Right ventricle myocardium superior (tissue), 1 donor: ENCODE results near the gene ACOX1. TPM values are rescaled to one million over a fixed set of nuclear protein-coding genes. Genes with fewer than 3 reads are reported as not detected.

Experiments
- ATAC-seq: fragments of 200-7000 bp; cut with Tn5 transposase; one replicate; pipeline ENCODE4 v1.9.1; 2020; ENCODE audit warnings: mild to moderate bottlenecking; ENCODE audit not compliant: poor library complexity
- DNase-seq: peaks from one replicate; pipeline ENCODE4 v3.0.0-alpha.2; 2020
- intact Hi-C: fragments of 100-400 bp; cut with DNase I; formaldehyde crosslinking; loops from one replicate; pipeline ENCODE4 v1.11.2; 2022
- total RNA-seq: library from RNA; stranded (reverse); fragmentation: NEBNext Ultra II Directional; extraction: Animal tissue kit (Norgen Biotek cat#: 25700); gene quantifications from one replicate; pipeline ENCODE4 v1.2.1, GENCODE V29; 2021
- donor health status: DM: no; HTN: yes; CAD: no; lungs with severe emphysema.

Gene ACOX1
- total RNA-seq, 1 donor from 2014 or later: 83.6 TPM

DNA sequence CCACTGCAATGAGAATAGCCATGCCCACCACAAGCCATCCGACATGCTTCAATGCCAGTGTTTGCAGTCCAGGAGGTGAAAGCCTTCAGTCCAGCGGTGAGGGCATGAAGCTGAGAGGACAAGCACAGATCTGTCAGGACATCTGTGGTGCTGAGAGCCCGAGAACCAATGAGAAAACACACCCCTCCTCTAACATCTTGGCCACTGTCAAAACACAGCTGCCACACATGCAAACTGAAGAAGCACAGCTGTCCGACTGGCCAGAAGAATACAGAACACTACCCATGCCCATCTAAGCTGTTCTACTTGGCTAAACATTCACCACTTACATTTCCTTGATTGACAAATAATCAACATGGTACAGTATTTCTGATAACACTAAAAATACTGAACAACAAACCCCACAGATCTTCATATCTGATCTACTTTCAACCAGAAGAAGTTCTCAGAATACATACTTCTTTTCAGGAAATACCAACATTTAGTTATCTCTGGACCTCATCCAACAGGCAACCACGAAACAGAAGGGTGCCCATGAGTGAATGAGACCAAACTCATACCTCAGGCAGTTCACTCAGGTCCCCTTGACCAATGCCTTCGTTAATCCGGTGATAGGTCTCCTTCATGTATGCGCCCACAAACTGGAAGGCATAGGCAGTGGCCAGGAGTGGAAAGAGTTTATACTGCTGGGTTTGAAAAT, 28.0 kb downstream of the ACOX1 start:
- no peak for ATAC-seq
- DNase-seq: no peak
- intact Hi-C loops: no loop called here

DNA sequence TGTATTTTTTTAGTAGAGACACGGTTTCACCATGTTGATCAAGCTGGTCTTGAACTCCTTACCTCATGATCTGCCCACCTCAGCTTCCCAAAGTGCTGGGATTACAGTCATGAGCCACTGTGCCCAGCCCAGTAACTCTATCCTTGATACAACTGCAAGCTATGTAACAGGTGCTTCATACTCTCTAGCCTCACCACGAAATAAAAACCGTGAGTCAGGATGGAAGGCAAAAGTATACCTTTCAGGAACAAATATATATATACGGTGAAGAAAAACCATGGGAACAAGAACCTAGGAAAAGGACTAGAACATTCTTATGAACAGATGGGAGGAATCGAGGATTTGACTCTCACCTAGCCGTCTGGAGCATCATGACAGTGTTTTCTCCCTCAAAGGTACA, 28.5 kb downstream of the ACOX1 start:
- no peak for ATAC-seq
- intact Hi-C loops: no loop called here
- no peak for DNase-seq

DNA sequence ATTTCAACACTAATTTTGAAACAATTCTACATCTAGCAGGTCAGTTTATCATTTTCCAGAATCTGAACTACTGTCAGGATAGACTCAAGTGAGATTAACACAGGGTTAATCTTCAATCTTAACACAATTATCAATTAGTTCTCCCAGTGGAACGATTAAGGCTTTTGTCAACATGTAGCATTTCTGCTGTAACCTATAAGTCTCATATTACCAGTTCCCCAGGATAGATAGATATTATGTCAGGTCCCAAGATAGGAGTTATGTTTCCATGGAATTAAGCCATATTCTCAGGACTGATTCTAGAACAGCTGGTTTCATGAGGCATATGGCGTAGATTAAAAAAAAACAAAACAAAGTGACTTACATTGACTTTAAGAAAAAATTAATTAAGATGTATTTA, 33.8 kb downstream of the ACOX1 start:
- ATAC-seq (no peak), DNase-seq (no peak)
- intact Hi-C loops: no loop called here

- intact Hi-C loops: no loop called here
- ATAC-seq (no peak), DNase-seq (no peak)
These were observed 35.5 kb downstream of the ACOX1 start for GRCh38 chr17:75943491-75943890.

GRCh38 chr17:75942473-75942872, 36.5 kb downstream of the ACOX1 start:
- ATAC-seq (no peak), DNase-seq (no peak)
- intact Hi-C loops: no loop called here

GRCh38 chr17:75941442-75941819, 37.5 kb downstream of the ACOX1 start:
- ATAC-seq: peak; percentile 14
- intact Hi-C loops: no loop called here
- DNase-seq: no peak

DNA sequence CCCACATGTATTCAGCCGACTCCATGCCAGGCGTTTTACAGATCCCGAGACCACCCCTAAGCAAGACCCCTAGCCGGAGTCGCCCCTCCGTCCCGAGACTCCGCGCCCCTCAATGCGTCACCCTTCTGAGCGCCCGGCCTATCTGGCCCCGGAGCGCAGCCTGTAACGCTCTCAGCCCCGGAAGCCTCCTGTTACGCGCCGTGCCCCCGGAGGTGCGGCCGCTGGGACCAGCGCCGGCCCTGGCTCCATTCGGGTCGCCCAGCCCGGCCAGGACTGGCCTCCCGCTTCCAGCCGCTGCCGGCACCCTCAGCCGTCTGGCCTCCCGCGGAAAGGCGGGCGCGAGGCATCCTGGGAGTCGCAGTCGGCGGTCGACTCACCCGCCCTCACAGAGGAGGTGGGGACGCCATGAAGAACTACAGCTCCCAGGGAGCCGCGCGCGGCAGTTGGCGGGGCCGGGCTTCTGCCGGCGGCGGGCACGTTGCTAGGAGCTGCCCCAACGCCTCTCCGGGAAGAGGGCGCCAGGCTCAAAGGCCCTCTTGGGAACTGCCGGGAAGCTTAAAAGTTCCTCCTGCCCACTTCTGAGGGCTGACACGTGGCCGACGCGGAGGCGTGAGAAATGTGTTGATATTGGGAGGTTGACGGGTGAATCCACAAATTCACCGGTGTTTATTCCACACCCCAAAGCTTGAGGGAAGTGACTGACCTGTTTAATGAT, 38.1 kb downstream of the ACOX1 start, which contains the start of gene FBF1:
FBF1 (minus strand) TSS at position 316 of the 715 bp plus-strand sequence. CDS start 2,893 bp downstream, outside the sequence.
- intact Hi-C loops: no loop called here
- DNase-seq (peak; percentile 96), ATAC-seq (peak; percentile 99)

DNA sequence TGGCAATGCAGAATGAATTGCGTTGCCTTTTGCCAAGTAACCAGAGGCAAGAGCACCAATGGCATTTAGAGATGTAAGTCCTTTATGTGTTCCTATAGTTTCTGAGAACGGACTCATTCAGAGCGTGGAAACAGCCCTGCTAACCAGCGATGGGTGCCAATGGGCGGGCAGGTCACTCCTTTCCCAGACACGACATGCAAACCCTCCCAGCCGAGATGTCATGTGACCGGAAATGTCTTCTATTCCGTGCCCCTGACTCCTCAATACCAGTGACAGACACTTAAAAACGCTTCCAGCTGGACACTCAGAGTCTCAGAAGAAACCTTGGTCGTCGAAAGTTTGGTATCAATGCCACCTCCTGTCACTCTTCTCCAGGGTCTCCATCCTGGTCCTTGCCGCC, 41.3 kb downstream of the ACOX1 start:
- no peak for ATAC-seq
- DNase-seq: no peak
- intact Hi-C loops: no loop called here

DNA sequence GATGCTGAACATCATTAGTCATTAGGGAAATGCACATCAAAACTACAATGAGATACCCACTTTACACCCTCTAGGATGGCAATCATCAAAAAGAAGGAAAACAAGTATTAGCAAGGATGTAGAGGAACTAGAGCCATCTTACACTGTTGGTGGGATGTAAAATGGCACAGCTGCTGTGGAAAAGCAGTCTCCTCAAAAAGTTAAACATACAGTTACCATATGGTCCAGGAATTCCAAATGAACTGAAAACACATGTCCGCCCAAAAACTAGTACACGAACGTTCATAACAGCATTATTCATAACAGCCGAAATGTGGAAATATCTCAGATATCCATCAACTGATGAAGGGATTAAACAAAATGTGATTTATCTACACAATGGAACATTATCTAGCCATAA, 45.2 kb downstream of the ACOX1 start:
- ATAC-seq (no peak), DNase-seq (no peak)
- intact Hi-C loops: no loop called here

DNA sequence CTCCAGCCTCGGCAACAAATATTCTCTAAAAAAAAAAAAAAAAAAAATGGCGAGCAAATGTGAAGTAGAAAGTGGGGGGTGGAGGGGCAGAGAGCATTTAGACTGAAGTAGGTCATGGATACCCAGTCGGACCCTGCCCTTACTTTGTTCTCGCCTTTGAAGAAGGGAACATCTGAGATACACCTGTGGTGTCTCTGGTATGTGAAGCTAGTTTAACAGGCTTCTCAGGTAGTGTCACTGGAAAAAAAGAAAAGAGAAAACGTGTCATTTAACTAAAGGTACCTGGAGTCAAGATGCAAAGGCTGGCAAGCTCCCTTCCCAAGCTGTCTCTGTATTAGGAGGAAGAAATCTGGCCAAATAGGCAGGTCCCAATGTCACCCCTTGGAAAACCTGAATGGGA, 46.1 kb downstream of the ACOX1 start:
- DNase-seq: no peak
- ATAC-seq: no peak
- intact Hi-C loops: no loop called here

GRCh38 chr17:75931062-75931461, 47.9 kb downstream of the ACOX1 start:
- DNase-seq: no peak
- intact Hi-C loops: no loop called here
- ATAC-seq: no peak

DNA sequence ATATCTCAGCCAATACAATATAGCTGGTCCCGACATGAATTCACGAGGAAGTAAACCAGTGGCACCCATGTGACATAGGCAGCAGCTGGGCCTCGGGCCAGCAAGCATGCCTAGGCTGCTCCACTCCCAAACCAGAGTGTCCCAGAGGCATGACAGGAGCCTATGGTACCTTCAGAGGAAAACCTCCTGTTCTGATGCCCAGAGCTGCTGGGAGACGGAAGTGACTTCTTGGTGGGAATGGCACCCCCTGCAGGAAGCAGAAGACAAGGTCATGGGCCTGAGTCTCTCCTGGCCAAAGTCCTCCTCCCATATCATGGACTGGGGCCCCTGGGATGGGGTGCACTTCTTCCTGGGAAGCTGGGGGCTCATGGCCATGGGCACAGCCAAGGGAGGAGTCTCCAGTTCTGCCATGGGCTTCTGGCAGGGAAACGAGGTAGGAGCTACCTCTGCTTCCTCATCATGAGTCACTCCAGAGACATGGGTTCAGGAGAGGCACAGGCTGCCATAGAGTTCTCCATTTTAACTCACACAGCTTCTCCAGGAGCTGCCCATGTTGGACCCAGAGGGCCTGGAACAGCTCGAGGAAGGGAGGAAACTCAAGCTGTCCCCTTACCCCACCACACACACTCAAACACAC, 51.6 kb downstream of the ACOX1 start:
- intact Hi-C loops: no loop called here

GRCh38 chr17:75926456-75926855, 52.5 kb downstream of the ACOX1 start:
- DNase-seq: no peak
- intact Hi-C loops: no loop called here
- ATAC-seq: no peak

More for the DNA sequence above, 51.6 kb downstream of the ACOX1 start:
- DNase-seq (no peak), ATAC-seq (peak; percentile 48)

DNA sequence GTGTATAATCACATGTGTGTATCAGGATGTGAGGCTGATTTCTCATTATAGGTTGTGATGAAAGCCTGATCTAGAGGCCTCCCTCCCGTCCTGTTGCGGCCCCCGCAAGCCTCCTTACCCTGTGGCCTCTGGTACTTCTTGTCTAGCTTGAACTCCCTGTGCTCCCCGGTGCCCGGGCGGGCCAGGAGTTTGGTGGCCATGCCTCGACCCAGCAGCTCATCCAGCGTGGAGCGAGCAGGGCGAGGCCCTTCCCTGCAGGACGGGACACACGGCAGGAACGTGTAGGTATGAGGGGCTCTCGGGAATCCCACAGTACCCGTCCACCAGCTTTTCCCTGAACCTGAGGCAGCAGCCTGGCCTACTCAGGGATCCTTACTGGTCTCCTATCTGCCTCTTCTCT, 53.1 kb downstream of the ACOX1 start:
- ATAC-seq (no peak), DNase-seq (no peak)
- intact Hi-C loops: no loop called here

- ATAC-seq (no peak), DNase-seq (no peak)
- intact Hi-C loops: no loop called here
These were observed 53.9 kb downstream of the ACOX1 start for GRCh38 chr17:75925103-75925502.

DNA sequence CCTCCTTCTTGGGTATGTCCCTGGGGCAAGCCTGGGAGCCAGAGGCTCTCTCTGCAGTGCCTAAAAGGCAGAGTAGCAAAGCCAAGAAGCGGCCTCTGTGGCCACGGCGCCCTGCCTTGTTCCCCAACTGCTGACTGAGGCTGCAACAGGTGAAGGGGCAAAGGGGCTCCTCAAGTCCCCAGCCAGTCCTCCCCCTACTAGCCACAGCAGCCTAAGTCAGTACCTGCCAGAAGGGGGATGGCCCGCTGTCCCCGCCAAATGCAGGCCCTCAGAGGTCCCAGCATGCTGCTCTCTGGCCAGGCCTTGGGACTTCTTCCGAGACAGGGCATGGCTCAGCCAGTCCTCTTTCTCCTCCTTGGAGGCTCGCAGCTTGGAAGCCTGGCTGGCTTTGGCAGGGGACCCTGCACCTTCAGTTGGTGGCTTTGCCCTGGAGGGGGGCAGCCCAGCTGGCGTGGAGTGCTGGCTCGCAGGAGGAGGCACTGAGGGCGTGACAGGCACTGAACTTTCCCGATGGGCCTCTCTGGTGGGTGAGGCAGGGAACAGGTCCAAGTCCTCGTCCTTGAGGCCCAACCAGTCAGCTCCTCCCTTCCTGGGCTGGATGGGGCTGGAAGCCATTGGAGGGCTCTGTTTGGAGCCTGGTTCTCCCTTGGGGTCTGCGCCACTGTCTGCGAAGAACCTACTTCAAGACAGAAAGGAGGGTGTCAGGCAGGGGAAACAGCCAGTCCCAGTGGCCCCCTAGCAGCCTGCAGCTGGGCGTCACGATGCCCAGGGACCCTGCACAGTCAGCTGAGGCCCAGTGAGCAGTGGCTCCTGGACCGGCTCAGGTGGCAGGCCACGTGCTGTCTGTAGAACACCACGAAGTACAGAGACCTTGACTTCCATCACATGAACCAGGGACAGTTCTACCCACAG, 55.7 kb downstream of the ACOX1 start:
- ATAC-seq: no peak
- intact Hi-C loops: no loop called here
- DNase-seq: no peak

GRCh38 chr17:75922173-75922961, 56.6 kb downstream of the ACOX1 start:
- no peak for DNase-seq
- intact Hi-C loops: no loop called here
- no peak for ATAC-seq

- DNase-seq: no peak
- intact Hi-C loops: no loop called here
- no peak for ATAC-seq
These were observed 57.4 kb downstream of the ACOX1 start for GRCh38 chr17:75921596-75921995.
